Muscle layer of duodenum (tissue), 2 donors: ENCODE data around the gene SLC9A5.

ENCODE experiments used
- H3K27ac ChIP-seq: one replicate; pipeline ENCODE4 v1.7.0; 2013; ENCODE audit warnings: mild to moderate bottlenecking, low read length
- H3K27me3 ChIP-seq: one replicate; pipeline ENCODE4 v1.7.0; 2013; ENCODE audit warnings: low read depth, mild to moderate bottlenecking, control low read depth, low read length
- H3K36me3 ChIP-seq, 2 donors: one replicate each; pipeline ENCODE4 v1.7.0; 2013; ENCODE audit warnings: low read length in 2 of 2, control low read depth in 1 of 2, mild to moderate bottlenecking in 1 of 2; ENCODE audit not compliant: insufficient read depth in 2 of 2, control insufficient read depth in 1 of 2
- H3K4me1 ChIP-seq, 2 donors: one replicate each; pipeline ENCODE4 v1.7.0; 2013; ENCODE audit warnings: low read length in 2 of 2, mild to moderate bottlenecking in 2 of 2, control low read depth in 1 of 2, moderate library complexity in 1 of 2; ENCODE audit not compliant: insufficient read depth in 2 of 2, control insufficient read depth in 1 of 2
- H3K4me3 ChIP-seq, 2 donors: one replicate each; pipeline ENCODE4 v1.7.0; 2013; ENCODE audit warnings: low read length in 2 of 2, low read depth in 1 of 2, mild to moderate bottlenecking in 1 of 2
- H3K9me3 ChIP-seq, 2 donors: one replicate each; pipeline ENCODE4 v1.7.0; 2013; ENCODE audit warnings: low read length in 2 of 2, control low read depth in 1 of 2, mild to moderate bottlenecking in 1 of 2; ENCODE audit not compliant: control insufficient read depth in 1 of 2
- donor health status: healthy.

SLC9A5 gene

GRCh38 chr16:67254801-67255552, 6.2 kb downstream of the SLC9A5 start:
- Histone ChIP-seq H3K27ac (no peak overlapping the region), H3K36me3 (no peaks in the 10 kb centered on the region), H3K9me3 (no peaks in the 10 kb centered on the region), H3K4me3 (no peak overlapping the region), H3K4me1 (no peaks in the 10 kb centered on the region), H3K27me3 (no peaks in the 10 kb centered on the region)

- H3K4me3 ChIP-seq, result no peak overlapping the region
These were observed 6.9 kb downstream of the SLC9A5 start for GRCh38 chr16:67255553-67256221.

GRCh38 chr16:67256701-67257230, 8.0 kb downstream of the SLC9A5 start:
- Histone ChIP-seq H3K27ac (no peak overlapping the region), H3K36me3 (no peaks in the 10 kb centered on the region), H3K27me3 (no peaks in the 10 kb centered on the region), H3K4me3 (no peak overlapping the region), H3K9me3 (no peaks in the 10 kb centered on the region), H3K4me1 (no peaks in the 10 kb centered on the region)

More at GRCh38 chr16:67255553-67256221, 6.9 kb downstream of the SLC9A5 start:
- Histone ChIP-seq H3K9me3 (no peaks in the 10 kb centered on the region), H3K4me1 (no peaks in the 10 kb centered on the region), H3K27ac (no peak overlapping the region), H3K36me3 (no peaks in the 10 kb centered on the region), H3K27me3 (no peaks in the 10 kb centered on the region)

GRCh38 chr16:67257486-67258160, 8.8 kb downstream of the SLC9A5 start:
- Histone ChIP-seq H3K27me3 (no peaks in the 10 kb centered on the region), H3K36me3 (no peaks in the 10 kb centered on the region), H3K4me3 (no peak overlapping the region), H3K4me1 (no peaks in the 10 kb centered on the region), H3K9me3 (no peaks in the 10 kb centered on the region), H3K27ac (no peak overlapping the region)

- Histone ChIP-seq H3K36me3 (no peaks in the 10 kb centered on the region), H3K27me3 (no peaks in the 10 kb centered on the region), H3K27ac (no peak overlapping the region), H3K4me3 (no peak overlapping the region), H3K9me3 (no peaks in the 10 kb centered on the region), H3K4me1 (no peaks in the 10 kb centered on the region)
These were observed 9.5 kb downstream of the SLC9A5 start for GRCh38 chr16:67258161-67258835.

- Histone ChIP-seq H3K4me3 (no peak overlapping the region), H3K9me3 (no peaks in the 10 kb centered on the region), H3K36me3 (no peaks in the 10 kb centered on the region), H3K4me1 (no peaks in the 10 kb centered on the region), H3K27me3 (no peaks in the 10 kb centered on the region), H3K27ac (no peak overlapping the region)
These were observed 10.9 kb downstream of the SLC9A5 start for GRCh38 chr16:67259705-67260104.

GRCh38 chr16:67260426-67261063, 11.8 kb downstream of the SLC9A5 start:
- no peak overlapping the region for H3K4me3 ChIP-seq

GRCh38 chr16:67263201-67263600, 14.4 kb downstream of the SLC9A5 start:
- no peak overlapping the region for H3K27ac ChIP-seq
- no peak overlapping the region for H3K4me3 ChIP-seq
- no peaks in the 10 kb centered on the region for H3K4me1 ChIP-seq
- H3K9me3 ChIP-seq, result no peaks in the 10 kb centered on the region
- H3K27me3 ChIP-seq, result peaks cover 3% of the 10 kb centered on the region
- H3K36me3 ChIP-seq, result no peaks in the 10 kb centered on the region

More at GRCh38 chr16:67260426-67261063, 11.8 kb downstream of the SLC9A5 start:
- H3K27me3 ChIP-seq, result peaks cover 3% of the 10 kb centered on the region
- H3K36me3 ChIP-seq, result no peaks in the 10 kb centered on the region
- no peaks in the 10 kb centered on the region for H3K4me1 ChIP-seq
- no peak overlapping the region for H3K27ac ChIP-seq
- no peaks in the 10 kb centered on the region for H3K9me3 ChIP-seq

- Histone ChIP-seq H3K4me3 (no peak overlapping the region), H3K27ac (no peak overlapping the region), H3K27me3 (peaks cover 3% of the 10 kb centered on the region)
These were observed 15.5 kb downstream of the SLC9A5 start for GRCh38 chr16:67264277-67264676.

GRCh38 chr16:67264866-67265265, 16.1 kb downstream of the SLC9A5 start:
- Histone ChIP-seq H3K4me1 (no peaks in the 10 kb centered on the region), H3K36me3 (no peaks in the 10 kb centered on the region), H3K4me3 (no peak overlapping the region), H3K9me3 (no peaks in the 10 kb centered on the region), H3K27me3 (peaks cover 3% of the 10 kb centered on the region), H3K27ac (no peak overlapping the region)

More at GRCh38 chr16:67264277-67264676, 15.5 kb downstream of the SLC9A5 start:
- H3K9me3 ChIP-seq, result no peaks in the 10 kb centered on the region
- H3K36me3 ChIP-seq, result no peaks in the 10 kb centered on the region
- no peaks in the 10 kb centered on the region for H3K4me1 ChIP-seq
